ENCODE data around the gene KAZN.

KAZN gene

DNA sequence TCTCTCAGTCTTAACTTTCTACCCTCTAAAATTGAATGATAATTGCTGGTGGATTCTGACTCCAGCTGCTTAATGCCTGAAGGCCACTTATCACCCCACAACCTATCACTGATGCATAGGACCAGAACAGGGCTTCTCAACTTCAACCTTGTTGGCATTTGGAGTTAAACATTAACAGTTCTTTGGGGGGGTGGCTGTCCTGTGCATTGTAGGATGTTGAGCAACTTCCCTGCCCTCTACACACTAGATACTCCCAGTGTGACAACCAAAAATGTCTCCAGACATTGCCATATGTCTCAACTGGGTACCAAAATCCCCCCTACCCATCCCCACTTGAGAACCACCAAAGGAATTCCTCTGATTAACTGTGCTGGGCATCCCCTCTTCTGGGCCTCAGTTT lies 279.6 kb downstream of the KAZN start:
- Histone ChIP-seq H4K20me1 (ENCODE audit: insufficient read depth, low read length) (no peaks in the 10 kb centered on the region), H3K27ac (ENCODE audit: low read length) (no peak overlapping the region), H3F3A (ENCODE audit: insufficient read depth, low read length) (peaks cover 17% of the 10 kb centered on the region), H3K9me3 (replicated peaks; ENCODE audit: insufficient read depth, low read length) (no peaks in the 10 kb centered on the region), H3K4me2 (ENCODE audit: low read depth, low read length) (no peak overlapping the region), H3K4me1 (ENCODE audit: low read length) (peaks cover 38% of the 10 kb centered on the region), H3K79me2 (ENCODE audit: low read length) (no peaks in the 10 kb centered on the region), H3K4me3 (ENCODE audit: low read length) (no peak overlapping the region), H2AFZ (ENCODE audit: low read length) (no peak overlapping the region), H3K9me2 (replicated peaks; ENCODE audit: insufficient read depth, low read length) (no peaks in the 10 kb centered on the region), H3K36me3 (replicated peaks; ENCODE audit: insufficient read depth, low read length) (no peaks in the 10 kb centered on the region), H3K9ac (ENCODE audit: low read length) (no peak overlapping the region), H3K27me3 (replicated peaks; ENCODE audit: insufficient read depth, low read length) (no peaks in the 10 kb centered on the region)
- no peak for DNase-seq
- TF ChIP-seq CTCF (IDR thresholded peaks at IDR 0.05; ENCODE audit: low read length) (no peak), EZH2phosphoT487 (IDR thresholded peaks at IDR 0.05; ENCODE audit: low read length) (no peak), EZH2 (optimal IDR thresholded peaks at IDR 0.05; ENCODE audit: low read depth, low read length) (no peak)

DNA sequence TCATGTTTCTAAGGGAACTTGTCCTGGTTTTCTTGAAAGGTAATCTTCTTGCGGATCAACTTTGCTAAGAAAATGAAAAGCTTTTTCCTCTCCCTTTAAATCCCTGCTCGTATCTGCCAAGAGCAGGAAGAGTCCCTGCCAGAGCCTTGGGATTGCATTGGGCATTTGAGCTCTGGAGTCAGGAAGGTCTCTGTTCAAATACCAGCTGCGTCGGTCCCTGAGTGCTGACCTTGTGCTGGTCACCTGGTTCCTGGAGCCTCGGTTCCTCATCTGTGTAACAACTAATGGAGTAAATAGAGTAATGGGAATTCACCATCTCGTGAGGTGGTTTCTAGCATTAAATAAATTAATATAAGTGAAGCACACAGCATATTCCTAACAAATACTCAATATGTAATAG lies 280.5 kb downstream of the KAZN start:
- Histone ChIP-seq H3K9me3 (replicated peaks; ENCODE audit: insufficient read depth, low read length) (no peaks in the 10 kb centered on the region), H3K9ac (ENCODE audit: low read length) (no peak overlapping the region), H3K27ac (ENCODE audit: low read length) (no peak overlapping the region), H3K27me3 (replicated peaks; ENCODE audit: insufficient read depth, low read length) (no peaks in the 10 kb centered on the region), H4K20me1 (ENCODE audit: insufficient read depth, low read length) (no peaks in the 10 kb centered on the region), H3K79me2 (ENCODE audit: low read length) (no peaks in the 10 kb centered on the region), H3F3A (ENCODE audit: insufficient read depth, low read length) (peaks cover 17% of the 10 kb centered on the region), H3K36me3 (replicated peaks; ENCODE audit: insufficient read depth, low read length) (no peaks in the 10 kb centered on the region), H3K9me2 (replicated peaks; ENCODE audit: insufficient read depth, low read length) (no peaks in the 10 kb centered on the region), H2AFZ (ENCODE audit: low read length) (no peak overlapping the region), H3K4me1 (ENCODE audit: low read length) (peaks cover 38% of the 10 kb centered on the region), H3K4me3 (ENCODE audit: low read length) (no peak overlapping the region), H3K4me2 (ENCODE audit: low read depth, low read length) (no peak overlapping the region)
- no peak for TF ChIP-seq EZH2 (optimal IDR thresholded peaks at IDR 0.05; ENCODE audit: low read depth, low read length)
- TF ChIP-seq CTCF (IDR thresholded peaks at IDR 0.05; ENCODE audit: low read length) = no peak
- TF ChIP-seq EZH2phosphoT487 (IDR thresholded peaks at IDR 0.05; ENCODE audit: low read length) = no peak
- no peak for DNase-seq

- H3F3A ChIP-seq (ENCODE audit: insufficient read depth, low read length) = peaks cover 17% of the 10 kb centered on the region
- H3K4me2 ChIP-seq (ENCODE audit: low read depth, low read length) = no peak overlapping the region
- no peaks in the 10 kb centered on the region for H3K36me3 ChIP-seq (replicated peaks; ENCODE audit: insufficient read depth, low read length)
- no peak overlapping the region for H2AFZ ChIP-seq (ENCODE audit: low read length)
- H4K20me1 ChIP-seq (ENCODE audit: insufficient read depth, low read length) = no peaks in the 10 kb centered on the region
- no peak overlapping the region for H3K4me3 ChIP-seq (ENCODE audit: low read length)
- H3K4me1 ChIP-seq (ENCODE audit: low read length) = peaks cover 38% of the 10 kb centered on the region
- H3K9me3 ChIP-seq (replicated peaks; ENCODE audit: insufficient read depth, low read length) = no peaks in the 10 kb centered on the region
- no peak overlapping the region for H3K27ac ChIP-seq (ENCODE audit: low read length)
- H3K79me2 ChIP-seq (ENCODE audit: low read length) = no peaks in the 10 kb centered on the region
- no peak for DNase-seq
- TF ChIP-seq EZH2 (optimal IDR thresholded peaks at IDR 0.05; ENCODE audit: low read depth, low read length) (no peak), CTCF (IDR thresholded peaks at IDR 0.05; ENCODE audit: low read length) (no peak), EZH2phosphoT487 (IDR thresholded peaks at IDR 0.05; ENCODE audit: low read length) (no peak)
- H3K9ac ChIP-seq (ENCODE audit: low read length) = no peak overlapping the region
- H3K27me3 ChIP-seq (replicated peaks; ENCODE audit: insufficient read depth, low read length) = no peaks in the 10 kb centered on the region
- H3K9me2 ChIP-seq (replicated peaks; ENCODE audit: insufficient read depth, low read length) = no peaks in the 10 kb centered on the region
Observed at GRCh38 chr1:14880456-14881316, 282.2 kb downstream of the KAZN start.

Measured in MM.1S (cell line).